Heart left ventricle (tissue), 16 donors: ENCODE data around the gene UGCG. TPM values are rescaled to one million over a fixed set of nuclear protein-coding genes. Genes with fewer than 3 reads are reported as not detected.
"Not testable (repeated sequence)": the region's sequence is repeated elsewhere in the genome, so short reads cannot be mapped to it uniquely, and the experiment has no call there.

Experiments
- ATAC-seq, 4 donors: fragments of 200-7000 bp; cut with Tn5 transposase; one replicate each; pipeline ENCODE4 v1.9.1; 2020 to 2022; ENCODE audit warnings: moderate library complexity in 4 of 4, mild to moderate bottlenecking in 3 of 4, moderate number of reproducible peaks in 1 of 4
- DNase-seq, 5 donors: peaks; one replicate each; pipeline ENCODE4 v3.0.0-alpha.2; 2020
- H3K27ac ChIP-seq, 12 donors: fragments of 200-600 bp; sonication (generic) in 4 of 12; one replicate each; pipeline versions ENCODE4 v1.5.0 to v1.8.0; 2016 to 2022; ENCODE audit warnings: mild to moderate bottlenecking in 2 of 12
- H3K27me3 ChIP-seq, 9 donors: fragments of 200-600 bp; sonication (generic) in 2 of 9; one replicate each; pipeline versions ENCODE4 v1.5.1 to v1.8.0; 2016 to 2022; ENCODE audit warnings: mild to moderate bottlenecking in 3 of 9
- H3K36me3 ChIP-seq, 9 donors: fragments of 200-600 bp; sonication (generic) in 2 of 9; one replicate each; pipeline versions ENCODE4 v1.5.0 to v1.8.0; 2018 to 2022; ENCODE audit warnings: mild to moderate bottlenecking in 2 of 9
- H3K4me1 ChIP-seq, 12 donors: fragments of 200-600 bp; sonication (generic) in 4 of 12; one replicate each; pipeline versions ENCODE4 v1.5.0 to v1.8.0; 2016 to 2022; ENCODE audit warnings: mild to moderate bottlenecking in 3 of 12
- H3K4me3 ChIP-seq, 12 donors: fragments of 200-600 bp; sonication (generic) in 4 of 12; one replicate each; pipeline versions ENCODE4 v1.5.0 to v1.8.0; 2017 to 2022; ENCODE audit warnings: mild to moderate bottlenecking in 9 of 12, moderate library complexity in 4 of 12
- H3K9me3 ChIP-seq, 12 donors: fragments of 200-600 bp; sonication (generic) in 4 of 12; one replicate each; pipeline versions ENCODE4 v1.5.0 to v1.8.0; 2016 to 2022; ENCODE audit warnings: mild to moderate bottlenecking in 1 of 12
- POLR2A ChIP-seq, 2 donors: fragments of 450-650 bp; IDR thresholded peaks; one replicate each; pipeline ENCODE4 v1.6.1; 2017; ENCODE audit warnings: antibody characterized with exemption in 2 of 2, mild to moderate bottlenecking in 2 of 2, moderate library complexity in 2 of 2
- WGBS, 4 donors: extraction: QIAGEN DNeasy Blood & Tissue Kit in 2 of 4; methylation state at CpG; one replicate each; pipeline versions ENCODE4 v1.1.5 to v1.1.7; 2013 to 2018; 5-methylcytosine and 5-hydroxymethylcytosine counted together
- intact Hi-C, 10 donors: fragments of 100-400 bp; cut with DNase I; formaldehyde crosslinking; loops; one replicate each; pipeline versions ENCODE4 v1.11.1 to v1.14.2; 2022
- polyA plus RNA-seq, 2 donors: library from polyadenylated mRNA; stranded (reverse); fragments of 200-250 nt; gene quantifications; one replicate each; pipeline ENCODE4 v1.2.3, GENCODE V29; 2013
- total RNA-seq, 9 donors: library from RNA; depleted of rRNA in 2 of 9; stranded (reverse); fragments of >200 nt in 2 of 9; fragmentation: NEBNext Ultra II Directional in 3 of 9; extraction: Animal tissue kit (Norgen Biotek cat#: 25700) in 3 of 9; gene quantifications; one replicate each; pipeline versions ENCODE4 v1.1.0 to v1.2.4, GENCODE V29; 2016 to 2023
- TF ChIP-seq, protein P1 (sequence below), 12 donors: fragments of 200-600 bp; sonication (generic) in 4 of 12; IDR thresholded peaks; one replicate each; pipeline versions ENCODE4 v1.5.0 to v1.8.0; 2018 to 2022; ENCODE audit warnings: antibody characterized with exemption in 12 of 12, mild to moderate bottlenecking in 5 of 12
- donor health status: ischemic (EF 13 %, LVEDD 7.1; RV severe dilation, severe dysfunction).
- donor health status: healthy with polysubstance abuse.
- donor health status: DM: no; HTN: yes; CAD: no.
- donor health status: DM: no; HTN: no; CAD: no.
- donor health status: ischemic (EF 25% LVEDD 6.9; RV normal size, moderate dysfunction).
- donor health status: ischemic (EF 25% LVEDD 5.7; RV mildly dilated, moderate dysfunction).
- donor health status: healthy.
- donor health status: DM: yes; HTN: yes; CAD: no.
- donor health status: ischemic (EF 35%, LVEDD 5.7; RV mildly dilated, moderate dysfunction).
- donor health status: nonischemic (EF 11% LVEDD 7.7; RV severe dilation, severe dysfunction).
- donor health status: DM: yes; HTN: yes; CAD: no.
- donor health status: PGD.
- donor health status: ischemic (EF 29% LVEDD 5.4; RV normal size, mild dysfunction).
- donor health status: nonischemic (EF 23%, LVEDD 6.1; RV moderate dilation, normal function).

The UGCG gene
- total and polyA plus RNA-seq, 11 donors: 10.0 to 52.0 (median 17.5) TPM

DNA sequence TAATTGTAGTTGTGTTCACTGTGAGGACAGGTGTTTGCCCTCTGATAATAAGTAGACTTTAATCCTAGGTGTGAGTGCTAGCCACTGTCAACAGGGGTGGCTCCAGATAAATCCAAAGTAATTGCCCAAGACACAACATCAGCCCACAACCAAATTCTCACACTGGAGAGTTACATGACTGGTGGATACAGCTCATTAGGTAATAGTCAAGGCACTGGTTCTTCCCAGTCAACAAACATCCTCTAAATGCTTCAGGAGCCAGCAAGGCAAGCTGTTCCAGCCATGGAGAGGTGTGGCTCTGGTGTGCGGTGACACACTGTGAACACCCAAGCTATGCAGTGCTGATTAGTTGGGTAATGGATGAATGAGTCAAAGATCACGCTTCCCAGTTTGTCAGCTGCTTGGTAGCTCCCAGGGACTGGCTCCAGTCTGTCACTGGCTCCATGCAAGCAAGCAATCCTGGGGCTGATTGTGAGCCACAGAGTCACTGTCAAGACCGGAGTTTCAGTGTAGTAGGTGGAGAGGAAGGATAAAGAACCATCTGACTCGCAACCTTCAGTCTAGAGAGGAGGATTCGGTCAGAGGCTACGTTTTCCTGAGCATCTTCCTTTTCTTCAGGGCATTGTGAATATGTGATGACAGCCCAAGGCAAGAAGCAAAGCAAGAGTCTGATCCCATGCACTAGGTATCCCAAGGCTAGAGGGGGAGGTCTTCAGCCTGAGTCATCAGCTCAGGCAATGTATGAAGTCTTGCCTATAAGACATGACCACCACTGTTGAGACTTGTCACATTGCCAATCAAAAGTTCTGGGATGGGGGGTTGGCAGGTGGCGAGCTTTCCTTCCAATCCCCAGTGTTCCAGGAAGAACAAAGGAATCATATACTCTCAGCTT is 63.1 kb downstream of the UGCG start:
- Histone ChIP-seq H3K27ac (peak overlapping the region in 1 of 12 donors; percentile 77), H3K9me3 (no peaks in the 10 kb centered on the region), H3K4me3 (no peak overlapping the region), H3K27me3 (no peaks in the 10 kb centered on the region), H3K36me3 (no peaks in the 10 kb centered on the region), H3K4me1 (peaks cover 0 to 35% (median 7%) of the 10 kb centered on the region in 12 donors)
- peak; percentile 66 to 94 (median 82) for ATAC-seq
- peak in 2 of 5 donors; percentile 33 to 51 for DNase-seq
- intact Hi-C loops: loop anchor here in 1 of 10 donors (10.0 kb wide), 1 partner anchor 65 kb away; the partner anchor contains the start of gene UGCG
- 69 to 83% (median 74%) methylated on average over 7 of the region's 7 CpGs for WGBS, 4 donors
- no peak for TF ChIP-seq POLR2A (IDR thresholded peaks at IDR 0.05)
- TF ChIP-seq, protein P1, sequence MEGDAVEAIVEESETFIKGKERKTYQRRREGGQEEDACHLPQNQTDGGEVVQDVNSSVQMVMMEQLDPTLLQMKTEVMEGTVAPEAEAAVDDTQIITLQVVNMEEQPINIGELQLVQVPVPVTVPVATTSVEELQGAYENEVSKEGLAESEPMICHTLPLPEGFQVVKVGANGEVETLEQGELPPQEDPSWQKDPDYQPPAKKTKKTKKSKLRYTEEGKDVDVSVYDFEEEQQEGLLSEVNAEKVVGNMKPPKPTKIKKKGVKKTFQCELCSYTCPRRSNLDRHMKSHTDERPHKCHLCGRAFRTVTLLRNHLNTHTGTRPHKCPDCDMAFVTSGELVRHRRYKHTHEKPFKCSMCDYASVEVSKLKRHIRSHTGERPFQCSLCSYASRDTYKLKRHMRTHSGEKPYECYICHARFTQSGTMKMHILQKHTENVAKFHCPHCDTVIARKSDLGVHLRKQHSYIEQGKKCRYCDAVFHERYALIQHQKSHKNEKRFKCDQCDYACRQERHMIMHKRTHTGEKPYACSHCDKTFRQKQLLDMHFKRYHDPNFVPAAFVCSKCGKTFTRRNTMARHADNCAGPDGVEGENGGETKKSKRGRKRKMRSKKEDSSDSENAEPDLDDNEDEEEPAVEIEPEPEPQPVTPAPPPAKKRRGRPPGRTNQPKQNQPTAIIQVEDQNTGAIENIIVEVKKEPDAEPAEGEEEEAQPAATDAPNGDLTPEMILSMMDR (IDR thresholded peaks at IDR 0.05): no peak

DNA sequence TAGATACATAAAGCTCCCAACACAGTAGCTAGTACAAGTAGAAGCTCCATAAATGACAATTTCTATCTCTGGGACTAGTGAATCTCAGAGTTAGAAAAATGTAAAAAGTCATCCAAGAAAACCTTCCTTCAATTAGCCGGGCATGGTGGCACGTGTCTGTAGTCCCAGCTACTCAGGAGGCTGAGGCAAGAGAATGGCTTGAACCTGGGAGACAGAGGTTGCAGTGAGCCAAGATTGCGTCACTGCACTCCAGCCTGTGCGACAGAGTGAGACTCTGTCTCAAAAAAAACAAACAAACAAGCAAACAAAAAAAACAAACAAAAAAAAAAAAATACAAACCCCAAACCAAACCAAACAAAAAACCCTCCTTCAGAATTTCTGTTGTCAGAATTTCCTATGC is 63.9 kb downstream of the UGCG start:
- 84 to 91% (median 88%) methylated on average over 4 of the region's 4 CpGs for WGBS, 4 donors
- intact Hi-C loops, DNase-seq, ATAC-seq, H3K27me3 ChIP-seq, H3K4me3 ChIP-seq, H3K9me3 ChIP-seq, H3K27ac ChIP-seq, H3K36me3 ChIP-seq: not testable (repeated sequence)
- H3K4me1 ChIP-seq: peaks cover 0 to 35% (median 7%) of the 10 kb centered on the region in 12 donors

DNA sequence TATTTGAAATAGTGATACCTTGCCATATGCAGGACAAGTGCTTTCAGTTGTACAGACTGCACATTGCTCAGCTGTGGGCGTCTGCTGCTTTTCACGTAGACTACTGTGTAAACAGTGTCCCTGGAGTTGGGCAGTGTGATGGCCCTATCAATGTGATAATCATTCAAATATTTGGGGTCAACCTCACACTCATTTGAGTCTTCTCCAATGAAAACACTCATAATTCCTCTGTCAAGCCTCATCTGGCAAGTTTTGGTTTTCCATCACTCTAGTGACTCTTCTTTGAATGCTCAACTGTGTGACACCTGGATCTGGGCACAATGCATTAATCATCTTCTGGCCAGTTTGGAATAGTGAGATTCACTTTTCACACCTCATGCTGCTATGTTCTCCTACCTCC is 64.4 kb downstream of the UGCG start:
- Histone ChIP-seq H3K36me3 (no peaks in the 10 kb centered on the region), H3K9me3 (no peaks in the 10 kb centered on the region), H3K27me3 (no peaks in the 10 kb centered on the region), H3K4me3 (no peak overlapping the region), H3K4me1 (peaks cover 0 to 35% (median 7%) of the 10 kb centered on the region in 12 donors), H3K27ac (no peak overlapping the region)
- DNase-seq: no peak
- intact Hi-C loops: no loop called here
- ATAC-seq: no peak
- 63 to 74% (median 67%) methylated on average over 2 of the region's 2 CpGs for WGBS, 4 donors
- TF ChIP-seq POLR2A (IDR thresholded peaks at IDR 0.05): no peak
- TF ChIP-seq, protein P1 (IDR thresholded peaks at IDR 0.05): no peak

DNA sequence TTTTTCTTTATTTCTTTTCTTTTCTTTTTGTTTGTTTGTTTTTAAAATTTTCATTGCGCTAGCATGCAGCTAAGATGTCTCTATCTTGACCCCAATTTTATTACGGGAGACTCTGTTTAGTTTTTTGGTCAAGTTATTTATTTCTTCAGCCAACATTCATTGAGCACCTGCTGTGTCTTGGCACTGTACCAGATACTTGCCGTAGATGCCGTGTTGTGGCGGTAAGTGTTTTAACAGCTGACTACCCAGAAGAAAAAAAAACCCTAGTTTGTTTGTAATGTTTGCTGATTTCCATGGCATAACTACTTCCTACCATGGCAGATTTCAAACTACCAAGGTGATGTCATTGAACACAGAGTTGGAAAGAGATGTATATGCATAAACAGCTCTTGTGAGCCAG is 65.0 kb downstream of the UGCG start:
- ATAC-seq (no peak), DNase-seq (no peak)
- whole genome bisulfite sequencing, 4 donors: 48 to 63% (median 60%) methylated on average over 5 of the region's 5 CpGs
- no peaks in the 10 kb centered on the region for H3K9me3 ChIP-seq
- H3K4me1 ChIP-seq: peaks cover 0 to 35% (median 7%) of the 10 kb centered on the region in 12 donors
- H3K27me3 ChIP-seq: no peaks in the 10 kb centered on the region
- no peak overlapping the region for H3K4me3 ChIP-seq
- H3K36me3 ChIP-seq: no peaks in the 10 kb centered on the region
- peak overlapping the region in 1 of 12 donors; percentile 17 for H3K27ac ChIP-seq
- TF ChIP-seq, protein P1 (IDR thresholded peaks at IDR 0.05): no peak
- no peak for TF ChIP-seq POLR2A (IDR thresholded peaks at IDR 0.05)
- intact Hi-C loops: no loop called here
